Cardiac muscle cell (in vitro differentiated cells and primary cell): ENCODE data around the gene FMNL3. TPM values are rescaled to one million over a fixed set of nuclear protein-coding genes. Genes with fewer than 3 reads are reported as not detected.
"Not testable (repeated sequence)": the region's sequence is repeated elsewhere in the genome, so short reads cannot be mapped to it uniquely, and the experiment has no call there.

Source experiments
- DNase-seq, 2 donors: peaks; one replicate each; pipeline versions ENCODE4 v3.0.0 to v3.0.0-alpha.2; 2010 to 2017; ENCODE audit warnings: low read depth in 1 of 2, low spot score in 1 of 2
- H3K27ac ChIP-seq: fragments of 200-600 bp; sonication (generic); 2 replicates; pipeline ENCODE4 v1.5.1; 2016
- H3K27me3 ChIP-seq: fragments of 200-600 bp; sonication (generic); 2 replicates; pipeline ENCODE4 v1.6.0; 2016; ENCODE audit warnings: control low read depth
- H3K36me3 ChIP-seq: fragments of 200-600 bp; sonication (generic); 2 replicates; pipeline ENCODE4 v1.5.1; 2016; ENCODE audit warnings: control low read depth
- H3K4me1 ChIP-seq: fragments of 200-600 bp; sonication (generic); 2 replicates; pipeline ENCODE4 v1.8.1; 2017; ENCODE audit warnings: low read depth, mild to moderate bottlenecking, mixed run types
- H3K4me3 ChIP-seq: fragments of 200-600 bp; sonication (generic); 2 replicates; pipeline ENCODE4 v1.5.1; 2016; ENCODE audit warnings: mild to moderate bottlenecking
- H3K9me3 ChIP-seq: fragments of 200-600 bp; sonication (generic); 2 replicates; pipeline ENCODE4 v1.5.1; 2017; ENCODE audit warnings: low read depth, mild to moderate bottlenecking, control low read depth
- polyA plus RNA-seq: library from polyadenylated mRNA; unstranded; fragments of >200 nt; fragmentation: Nextera tagmentation; extraction: Ambion mirVana; gene quantifications from 2 replicates; pipeline ENCODE4 v1.2.1, GENCODE V29; 2016
- total RNA-seq: library from RNA; depleted of rRNA; stranded (reverse); fragments of >200 nt; gene quantifications from 2 replicates; pipeline ENCODE4 v1.2.3, GENCODE V29; 2016
- TF ChIP-seq, protein P1 (sequence below): IDR thresholded peaks from 2 replicates; pipeline ENCODE4 v1.5.1; 2012; ENCODE audit warnings: low read depth, mild to moderate bottlenecking, low read length

Gene FMNL3
- total and polyA plus RNA-seq, 2 experiments from 2014 or later, result 2.9 to 5.6 TPM

- Histone ChIP-seq H3K27ac (no peak overlapping the region), H3K4me3 (no peak overlapping the region), H3K27me3 (no peaks in the 10 kb centered on the region), H3K4me1 (no peaks in the 10 kb centered on the region), H3K36me3 (no peaks in the 10 kb centered on the region), H3K9me3 (no peaks in the 10 kb centered on the region)
- TF ChIP-seq, protein P1, sequence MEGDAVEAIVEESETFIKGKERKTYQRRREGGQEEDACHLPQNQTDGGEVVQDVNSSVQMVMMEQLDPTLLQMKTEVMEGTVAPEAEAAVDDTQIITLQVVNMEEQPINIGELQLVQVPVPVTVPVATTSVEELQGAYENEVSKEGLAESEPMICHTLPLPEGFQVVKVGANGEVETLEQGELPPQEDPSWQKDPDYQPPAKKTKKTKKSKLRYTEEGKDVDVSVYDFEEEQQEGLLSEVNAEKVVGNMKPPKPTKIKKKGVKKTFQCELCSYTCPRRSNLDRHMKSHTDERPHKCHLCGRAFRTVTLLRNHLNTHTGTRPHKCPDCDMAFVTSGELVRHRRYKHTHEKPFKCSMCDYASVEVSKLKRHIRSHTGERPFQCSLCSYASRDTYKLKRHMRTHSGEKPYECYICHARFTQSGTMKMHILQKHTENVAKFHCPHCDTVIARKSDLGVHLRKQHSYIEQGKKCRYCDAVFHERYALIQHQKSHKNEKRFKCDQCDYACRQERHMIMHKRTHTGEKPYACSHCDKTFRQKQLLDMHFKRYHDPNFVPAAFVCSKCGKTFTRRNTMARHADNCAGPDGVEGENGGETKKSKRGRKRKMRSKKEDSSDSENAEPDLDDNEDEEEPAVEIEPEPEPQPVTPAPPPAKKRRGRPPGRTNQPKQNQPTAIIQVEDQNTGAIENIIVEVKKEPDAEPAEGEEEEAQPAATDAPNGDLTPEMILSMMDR, result no peak
- DNase-seq, result no peak
Observed at GRCh38 chr12:49716553-49716952, 9.3 kb upstream of the FMNL3 start.

DNA sequence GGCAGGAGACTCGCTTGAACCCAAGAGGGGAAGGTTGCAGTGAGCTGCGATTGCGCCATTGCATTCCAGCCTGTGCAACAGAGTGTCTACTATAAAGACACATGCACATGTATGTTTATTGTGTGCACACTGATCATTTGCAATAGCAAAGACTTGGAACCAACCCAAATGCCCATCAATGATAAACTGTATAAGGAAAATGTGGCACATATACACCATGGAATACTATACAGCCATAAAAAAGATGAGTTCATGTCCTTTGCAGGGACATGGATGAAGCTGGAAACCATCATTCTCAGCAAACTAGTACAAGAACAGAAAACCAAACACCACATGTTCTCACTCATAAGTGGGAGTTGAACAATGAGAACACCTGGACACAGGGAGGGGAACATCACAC, 6.7 kb upstream of the FMNL3 start:
- not testable (repeated sequence) for H3K4me3 ChIP-seq, H3K27me3 ChIP-seq, H3K9me3 ChIP-seq, H3K36me3 ChIP-seq, H3K4me1 ChIP-seq, DNase-seq, H3K27ac ChIP-seq

DNA sequence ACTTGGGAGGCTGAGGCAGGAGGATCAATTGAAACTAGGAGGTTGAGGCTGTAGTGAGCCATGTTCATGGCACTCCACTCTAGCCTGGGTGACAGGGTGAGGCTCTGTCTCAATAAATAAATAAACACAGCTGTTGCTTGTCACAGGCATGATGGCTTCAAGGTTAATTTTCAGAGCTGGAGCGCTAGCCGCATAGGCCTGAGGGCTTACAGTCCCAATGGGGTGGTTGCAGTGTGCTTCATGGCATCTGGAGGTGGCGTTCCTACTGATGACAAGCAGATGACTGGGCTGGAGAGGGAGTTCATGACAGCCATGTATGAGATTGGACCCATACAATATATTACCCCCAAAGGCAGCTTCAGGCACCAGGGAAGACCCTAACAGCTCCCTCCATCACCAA, 1.6 kb upstream of the FMNL3 start:
- H3K4me3 ChIP-seq, result no peak overlapping the region
- no peak for DNase-seq
- no peaks in the 10 kb centered on the region for H3K4me1 ChIP-seq
- H3K27me3 ChIP-seq, result peaks cover 17% of the 10 kb centered on the region
- no peaks in the 10 kb centered on the region for H3K36me3 ChIP-seq
- H3K27ac ChIP-seq, result no peak overlapping the region
- H3K9me3 ChIP-seq, result no peaks in the 10 kb centered on the region
- TF ChIP-seq, protein P1, result no peak

DNA sequence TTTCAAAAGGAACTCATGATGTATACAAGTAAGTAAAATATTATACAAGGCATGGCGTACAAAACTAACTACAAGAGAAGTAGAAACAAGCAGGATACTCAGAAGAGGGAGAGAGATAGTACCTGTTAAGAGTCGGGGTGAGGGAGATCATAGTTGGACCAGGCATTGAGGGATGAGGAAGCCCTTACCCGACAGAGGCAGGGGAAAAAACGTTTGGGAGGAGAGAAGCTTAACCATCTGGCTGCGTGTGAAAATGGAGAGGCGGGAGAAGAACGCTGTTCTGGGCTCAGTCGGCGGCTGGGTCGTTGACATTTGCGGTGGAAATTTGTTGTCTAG, 575 bp upstream of the FMNL3 start:
- no peaks in the 10 kb centered on the region for H3K36me3 ChIP-seq
- no peak overlapping the region for H3K27ac ChIP-seq
- DNase-seq, result no peak
- peaks cover 7% of the 10 kb centered on the region for H3K4me1 ChIP-seq
- TF ChIP-seq, protein P1, result no peak
- no peaks in the 10 kb centered on the region for H3K9me3 ChIP-seq
- no peak overlapping the region for H3K4me3 ChIP-seq
- peaks cover 17% of the 10 kb centered on the region for H3K27me3 ChIP-seq

GRCh38 chr12:49706351-49707127, 666 bp downstream of the FMNL3 start:
- TF ChIP-seq, protein P1, result no peak
- H3K27ac ChIP-seq, result peak overlapping the region; percentile 11
- peaks cover 17% of the 10 kb centered on the region for H3K27me3 ChIP-seq

GRCh38 chr12:49705479-49706134, 1.6 kb downstream of the FMNL3 start:
- TF ChIP-seq, protein P1, result no peak
- H3K27me3 ChIP-seq, result peaks cover 17% of the 10 kb centered on the region
- no peaks in the 10 kb centered on the region for H3K36me3 ChIP-seq
- H3K9me3 ChIP-seq, result no peaks in the 10 kb centered on the region
- H3K4me3 ChIP-seq, result peak overlapping the region; percentile 69
- DNase-seq, result peak in 1 of 2 donors; percentile 64
- peaks cover 12% of the 10 kb centered on the region for H3K4me1 ChIP-seq
- no peak overlapping the region for H3K27ac ChIP-seq

More at GRCh38 chr12:49706351-49707127, 666 bp downstream of the FMNL3 start:
- Histone ChIP-seq H3K36me3 (no peaks in the 10 kb centered on the region), H3K9me3 (no peaks in the 10 kb centered on the region), H3K4me1 (peaks cover 12% of the 10 kb centered on the region), H3K4me3 (peak overlapping the region; percentile 69)
- DNase-seq, result peak; percentile 50 to 60
